Measurements from ENCODE around the gene PSMG3. TPM values are rescaled to one million over a fixed set of nuclear protein-coding genes. Genes with fewer than 3 reads are reported as not detected.

The PSMG3 gene
- total RNA-seq, 1 experiment from 2014 or later: 33.3 TPM

DNA sequence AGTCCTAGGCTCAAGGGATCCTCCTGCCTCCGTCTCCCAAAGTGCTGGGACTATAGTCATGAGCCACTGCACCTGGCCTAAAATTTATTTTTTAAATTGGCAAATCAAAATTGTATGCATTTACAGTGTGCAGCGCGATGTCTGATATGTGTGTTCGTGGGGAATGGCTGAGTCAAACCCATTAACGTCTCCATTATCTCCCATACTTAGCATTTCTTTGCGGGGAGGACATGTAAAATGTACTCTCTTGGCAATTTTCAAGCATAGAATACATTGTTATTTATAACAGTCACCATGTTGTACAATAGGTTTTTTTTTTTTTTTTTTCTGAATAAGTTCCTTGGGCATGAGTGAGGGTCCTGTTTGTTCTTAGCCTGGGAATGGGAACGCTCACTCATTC is 17.6 kb downstream of the PSMG3 start:
- Mint-ChIP-seq H3K27me3 (ENCODE audit: low read depth) (no peaks in the 10 kb centered on the region), H3K4me1 (peaks cover 5% of the 10 kb centered on the region)

DNA sequence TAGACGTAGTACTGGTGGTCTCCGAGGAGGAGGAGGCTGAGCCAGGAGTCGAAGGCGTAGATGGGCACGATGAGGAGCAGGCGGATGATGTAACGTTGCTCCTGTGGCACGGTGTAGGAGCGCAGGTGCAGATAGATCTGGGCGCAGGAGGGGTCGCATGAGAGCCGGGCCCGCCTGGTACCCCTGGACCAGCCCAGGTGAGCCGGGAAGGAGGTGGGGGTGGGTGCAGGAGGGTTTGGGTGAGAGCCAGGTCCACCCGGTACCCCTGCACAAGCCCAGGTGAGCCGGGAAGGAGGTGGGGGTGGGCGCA is 19.0 kb downstream of the PSMG3 start:
- ChIA-PET POLR2A (no interaction called here), CTCF (interaction anchor here (0.9 kb wide), 1 partner anchor 8 kb away, joined by 3 read pairs; no protein-coding TSS in a partner anchor)
- Mint-ChIP-seq H3K27ac (no peak overlapping the region), H3K27me3 (ENCODE audit: low read depth) (no peaks in the 10 kb centered on the region), H3K4me1 (peaks cover 3% of the 10 kb centered on the region; the same call in 1 of the 2 replicates), H3K9me3 (no peaks in the 10 kb centered on the region), H3K4me3 (no peak overlapping the region), H3K36me3 (no peaks in the 10 kb centered on the region)
- no peak for ATAC-seq
- DNase-seq (ENCODE audit: low spot score): no peak
- no peak for TF ChIP-seq JUN (CRISPR knock-in tag; IDR thresholded peaks at IDR 0.05)
- no peak for TF ChIP-seq SP1 (CRISPR knock-in tag; conservative IDR thresholded peaks at IDR 0.05)
- TF ChIP-seq GTF2I (CRISPR knock-in tag; conservative IDR thresholded peaks at IDR 0.05): no peak
- TF ChIP-seq GABPB1 (CRISPR knock-in tag; IDR thresholded peaks at IDR 0.05): no peak

More for the DNA sequence above, 17.6 kb downstream of the PSMG3 start:
- no peak for ATAC-seq
- Mint-ChIP-seq H3K9me3 (no peaks in the 10 kb centered on the region), H3K36me3 (no peaks in the 10 kb centered on the region), H3K27ac (no peak overlapping the region), H3K4me3 (no peak overlapping the region)
- no peak for DNase-seq (ENCODE audit: low spot score)
- CTCF ChIA-PET: interaction anchor here (0.5 kb wide), 1 partner anchor 1167 kb away, joined by 3 read pairs; no protein-coding TSS in a partner anchor
- TF ChIP-seq GTF2I (CRISPR knock-in tag; conservative IDR thresholded peaks at IDR 0.05) (no peak), NR2C2 (CRISPR knock-in tag; IDR thresholded peaks at IDR 0.05) (no peak), GABPB1 (CRISPR knock-in tag; IDR thresholded peaks at IDR 0.05) (no peak), NFYB (CRISPR knock-in tag; conservative IDR thresholded peaks at IDR 0.05; ENCODE audit: low read depth) (no peak), SP1 (CRISPR knock-in tag; conservative IDR thresholded peaks at IDR 0.05) (no peak)
- TF ChIP-seq, protein P1, sequence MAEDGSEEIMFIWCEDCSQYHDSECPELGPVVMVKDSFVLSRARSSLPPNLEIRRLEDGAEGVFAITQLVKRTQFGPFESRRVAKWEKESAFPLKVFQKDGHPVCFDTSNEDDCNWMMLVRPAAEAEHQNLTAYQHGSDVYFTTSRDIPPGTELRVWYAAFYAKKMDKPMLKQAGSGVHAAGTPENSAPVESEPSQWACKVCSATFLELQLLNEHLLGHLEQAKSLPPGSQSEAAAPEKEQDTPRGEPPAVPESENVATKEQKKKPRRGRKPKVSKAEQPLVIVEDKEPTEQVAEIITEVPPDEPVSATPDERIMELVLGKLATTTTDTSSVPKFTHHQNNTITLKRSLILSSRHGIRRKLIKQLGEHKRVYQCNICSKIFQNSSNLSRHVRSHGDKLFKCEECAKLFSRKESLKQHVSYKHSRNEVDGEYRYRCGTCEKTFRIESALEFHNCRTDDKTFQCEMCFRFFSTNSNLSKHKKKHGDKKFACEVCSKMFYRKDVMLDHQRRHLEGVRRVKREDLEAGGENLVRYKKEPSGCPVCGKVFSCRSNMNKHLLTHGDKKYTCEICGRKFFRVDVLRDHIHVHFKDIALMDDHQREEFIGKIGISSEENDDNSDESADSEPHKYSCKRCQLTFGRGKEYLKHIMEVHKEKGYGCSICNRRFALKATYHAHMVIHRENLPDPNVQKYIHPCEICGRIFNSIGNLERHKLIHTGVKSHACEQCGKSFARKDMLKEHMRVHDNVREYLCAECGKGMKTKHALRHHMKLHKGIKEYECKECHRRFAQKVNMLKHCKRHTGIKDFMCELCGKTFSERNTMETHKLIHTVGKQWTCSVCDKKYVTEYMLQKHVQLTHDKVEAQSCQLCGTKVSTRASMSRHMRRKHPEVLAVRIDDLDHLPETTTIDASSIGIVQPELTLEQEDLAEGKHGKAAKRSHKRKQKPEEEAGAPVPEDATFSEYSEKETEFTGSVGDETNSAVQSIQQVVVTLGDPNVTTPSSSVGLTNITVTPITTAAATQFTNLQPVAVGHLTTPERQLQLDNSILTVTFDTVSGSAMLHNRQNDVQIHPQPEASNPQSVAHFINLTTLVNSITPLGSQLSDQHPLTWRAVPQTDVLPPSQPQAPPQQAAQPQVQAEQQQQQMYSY (CRISPR knock-in tag; IDR thresholded peaks at IDR 0.05): no peak
- POLR2A ChIA-PET: no interaction called here

DNA sequence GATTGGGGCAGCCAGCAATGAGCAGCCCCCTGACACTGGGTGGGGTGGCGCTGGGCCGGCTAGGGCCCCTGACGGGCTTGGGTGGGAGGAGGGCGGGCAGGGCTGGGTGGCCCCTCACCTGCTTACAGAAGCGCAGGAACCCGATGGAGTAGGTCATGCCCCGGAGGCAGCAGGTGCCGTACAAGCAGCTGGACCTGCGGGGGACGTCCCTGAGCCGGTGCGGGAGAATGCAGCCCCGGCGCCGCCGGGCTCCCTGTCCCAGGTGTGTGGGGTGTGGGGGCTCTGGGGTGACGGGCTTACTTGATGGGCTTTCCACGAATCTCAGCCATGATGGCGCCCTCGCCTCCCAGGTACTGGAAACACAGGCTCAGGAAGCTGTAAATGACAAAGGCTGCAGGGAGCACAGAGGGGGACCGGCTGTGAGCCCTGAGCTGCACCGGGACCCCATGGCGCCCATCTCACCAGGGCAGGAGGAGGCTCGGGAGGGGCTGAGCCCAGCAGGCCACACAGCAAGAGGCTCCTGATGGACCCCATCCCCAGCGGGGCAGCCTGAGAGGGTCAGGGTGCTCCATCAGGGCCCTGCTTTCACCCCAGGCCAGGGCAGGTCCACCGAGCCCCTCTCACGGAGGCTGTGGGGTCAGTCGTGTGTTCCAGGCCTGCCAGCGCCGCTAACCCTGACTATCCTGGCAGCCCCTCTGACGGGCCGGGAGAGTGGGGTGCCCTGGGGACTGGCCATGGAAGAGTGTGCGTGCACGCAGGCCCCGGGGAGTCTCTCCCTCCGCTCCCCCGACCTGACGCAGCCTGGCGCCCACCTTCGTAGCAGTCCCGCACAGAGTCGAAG is 19.6 kb downstream of the PSMG3 start:
- no peak overlapping the region for H3K4me3 Mint-ChIP-seq
- no peaks in the 10 kb centered on the region for H3K36me3 Mint-ChIP-seq
- ChIA-PET POLR2A (no interaction called here), CTCF (interaction anchor here (0.9 to 1.1 kb wide), 2 partner anchors 8 to 76 kb away, joined by 3 to 5 read pairs; no protein-coding TSS in a partner anchor)
- no peak for DNase-seq (ENCODE audit: low spot score)
- no peak overlapping the region for H3K27ac Mint-ChIP-seq
- H3K27me3 Mint-ChIP-seq (ENCODE audit: low read depth): no peaks in the 10 kb centered on the region
- TF ChIP-seq, protein P2, sequence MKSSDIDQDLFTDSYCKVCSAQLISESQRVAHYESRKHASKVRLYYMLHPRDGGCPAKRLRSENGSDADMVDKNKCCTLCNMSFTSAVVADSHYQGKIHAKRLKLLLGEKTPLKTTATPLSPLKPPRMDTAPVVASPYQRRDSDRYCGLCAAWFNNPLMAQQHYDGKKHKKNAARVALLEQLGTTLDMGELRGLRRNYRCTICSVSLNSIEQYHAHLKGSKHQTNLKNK (CRISPR knock-in tag; IDR thresholded peaks at IDR 0.05): no peak
- TF ChIP-seq ZNF121 (CRISPR knock-in tag; IDR thresholded peaks at IDR 0.05) (no peak), KAT7 (CRISPR knock-in tag; IDR thresholded peaks at IDR 0.05; ENCODE audit: borderline replicate concordance) (no peak), NR3C1 (CRISPR knock-in tag; conservative IDR thresholded peaks at IDR 0.05; ENCODE audit: low read depth) (no peak), CBFB (CRISPR knock-in tag; IDR thresholded peaks at IDR 0.05; ENCODE audit: low read depth) (no peak), ATF1 (CRISPR knock-in tag; IDR thresholded peaks at IDR 0.05) (no peak), ZBTB21 (CRISPR knock-in tag; IDR thresholded peaks at IDR 0.05; ENCODE audit: borderline replicate concordance) (no peak), NFATC4 (CRISPR knock-in tag; IDR thresholded peaks at IDR 0.05) (no peak), JAZF1 (CRISPR knock-in tag; IDR thresholded peaks at IDR 0.05) (no peak), ZNF317 (CRISPR knock-in tag; IDR thresholded peaks at IDR 0.05; ENCODE audit: borderline replicate concordance, low read depth) (no peak), CREM (CRISPR knock-in tag; IDR thresholded peaks at IDR 0.05) (no peak), ZNF219 (CRISPR knock-in tag; IDR thresholded peaks at IDR 0.05; ENCODE audit: borderline replicate concordance) (no peak), GRHL2 (CRISPR knock-in tag; IDR thresholded peaks at IDR 0.05; ENCODE audit: insufficient replicate concordance, severe bottlenecking) (no peak)
- TF ChIP-seq, protein P3, sequence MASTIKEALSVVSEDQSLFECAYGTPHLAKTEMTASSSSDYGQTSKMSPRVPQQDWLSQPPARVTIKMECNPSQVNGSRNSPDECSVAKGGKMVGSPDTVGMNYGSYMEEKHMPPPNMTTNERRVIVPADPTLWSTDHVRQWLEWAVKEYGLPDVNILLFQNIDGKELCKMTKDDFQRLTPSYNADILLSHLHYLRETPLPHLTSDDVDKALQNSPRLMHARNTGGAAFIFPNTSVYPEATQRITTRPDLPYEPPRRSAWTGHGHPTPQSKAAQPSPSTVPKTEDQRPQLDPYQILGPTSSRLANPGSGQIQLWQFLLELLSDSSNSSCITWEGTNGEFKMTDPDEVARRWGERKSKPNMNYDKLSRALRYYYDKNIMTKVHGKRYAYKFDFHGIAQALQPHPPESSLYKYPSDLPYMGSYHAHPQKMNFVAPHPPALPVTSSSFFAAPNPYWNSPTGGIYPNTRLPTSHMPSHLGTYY (CRISPR knock-in tag; IDR thresholded peaks at IDR 0.05): no peak
- TF ChIP-seq, protein P4, sequence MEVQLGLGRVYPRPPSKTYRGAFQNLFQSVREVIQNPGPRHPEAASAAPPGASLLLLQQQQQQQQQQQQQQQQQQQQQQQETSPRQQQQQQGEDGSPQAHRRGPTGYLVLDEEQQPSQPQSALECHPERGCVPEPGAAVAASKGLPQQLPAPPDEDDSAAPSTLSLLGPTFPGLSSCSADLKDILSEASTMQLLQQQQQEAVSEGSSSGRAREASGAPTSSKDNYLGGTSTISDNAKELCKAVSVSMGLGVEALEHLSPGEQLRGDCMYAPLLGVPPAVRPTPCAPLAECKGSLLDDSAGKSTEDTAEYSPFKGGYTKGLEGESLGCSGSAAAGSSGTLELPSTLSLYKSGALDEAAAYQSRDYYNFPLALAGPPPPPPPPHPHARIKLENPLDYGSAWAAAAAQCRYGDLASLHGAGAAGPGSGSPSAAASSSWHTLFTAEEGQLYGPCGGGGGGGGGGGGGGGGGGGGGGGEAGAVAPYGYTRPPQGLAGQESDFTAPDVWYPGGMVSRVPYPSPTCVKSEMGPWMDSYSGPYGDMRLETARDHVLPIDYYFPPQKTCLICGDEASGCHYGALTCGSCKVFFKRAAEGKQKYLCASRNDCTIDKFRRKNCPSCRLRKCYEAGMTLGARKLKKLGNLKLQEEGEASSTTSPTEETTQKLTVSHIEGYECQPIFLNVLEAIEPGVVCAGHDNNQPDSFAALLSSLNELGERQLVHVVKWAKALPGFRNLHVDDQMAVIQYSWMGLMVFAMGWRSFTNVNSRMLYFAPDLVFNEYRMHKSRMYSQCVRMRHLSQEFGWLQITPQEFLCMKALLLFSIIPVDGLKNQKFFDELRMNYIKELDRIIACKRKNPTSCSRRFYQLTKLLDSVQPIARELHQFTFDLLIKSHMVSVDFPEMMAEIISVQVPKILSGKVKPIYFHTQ (CRISPR knock-in tag; IDR thresholded peaks at IDR 0.05): no peak
- ATAC-seq: no peak
- peaks cover under 1% of the 10 kb centered on the region; the same call in 1 of the 2 replicates for H3K4me1 Mint-ChIP-seq
- no peaks in the 10 kb centered on the region for H3K9me3 Mint-ChIP-seq
